Caco-2 (cell line): Measurements from ENCODE around the gene SCN1A. TPM values are rescaled to one million over a fixed set of nuclear protein-coding genes. Genes with fewer than 3 reads are reported as not detected.

Experiments
- BruUV-seq: library from RNA; stranded (reverse); fragments of 400-500 nt; replicated peaks from 2 replicates; lab custom pipeline; 2021; lab: Mats Ljungman, UMichigan
- CTCF ChIA-PET: fragments of 300-600 bp; sonication (Branson Sonifier 250); formaldehyde crosslinking; loops from one replicate; lab custom pipeline; 2022; ENCODE audit warnings: antibody characterized with exemption; lab: Charles Lee
- POLR2A ChIA-PET: fragments of 300-600 bp; sonication (Branson Sonifier 250); formaldehyde crosslinking; loops from one replicate; lab custom pipeline; 2022; ENCODE audit warnings: antibody characterized with exemption; lab: Charles Lee
- DNase-seq, 2 experiments: peaks; one replicate each; pipeline versions ENCODE4 v3.0.0 to v3.0.0-alpha.2; 2020 to 2022
- H3K27me3 ChIP-seq: replicated peaks from 2 replicates; pipeline ENCODE4 v1.6.0; 2011; ENCODE audit warnings: low read length; ENCODE audit not compliant: control insufficient read depth, insufficient read depth
- H3K36me3 ChIP-seq: 2 replicates; pipeline ENCODE4 v1.5.1; 2011; ENCODE audit warnings: low read length; ENCODE audit not compliant: control insufficient read depth, insufficient read depth
- H3K4me1 ChIP-seq: fragments of 250-450 bp; sonication (Bioruptor Pico); 2 replicates; pipeline ENCODE4 v1.5.1; 2020; ENCODE audit warnings: mild to moderate bottlenecking
- H3K4me3 ChIP-seq: 2 replicates; pipeline ENCODE4 v1.5.1; 2011; ENCODE audit warnings: low read depth, mild to moderate bottlenecking, control low read depth, low read length
- H3K9me3 ChIP-seq: fragments of 250-450 bp; sonication (Bioruptor Pico); 2 replicates; pipeline ENCODE4 v1.5.1; 2020; ENCODE audit warnings: mild to moderate bottlenecking, moderate library complexity
- H3K27ac Mint-ChIP-seq: one replicate; pipeline ENCODE4 v1.8.0; 2022; ENCODE audit warnings: mixed read lengths; ENCODE audit not compliant: unreplicated experiment
- H3K27me3 Mint-ChIP-seq: one replicate; pipeline ENCODE4 v1.8.0; 2022; ENCODE audit warnings: mixed read lengths; ENCODE audit not compliant: insufficient read depth, unreplicated experiment
- H3K36me3 Mint-ChIP-seq: one replicate; pipeline ENCODE4 v1.8.0; 2022; ENCODE audit warnings: mild to moderate bottlenecking, mixed read lengths; ENCODE audit not compliant: insufficient read depth, unreplicated experiment
- H3K4me1 Mint-ChIP-seq: one replicate; pipeline ENCODE4 v1.8.0; 2022; ENCODE audit warnings: low read depth, mixed read lengths; ENCODE audit not compliant: unreplicated experiment
- H3K4me3 Mint-ChIP-seq: one replicate; pipeline ENCODE4 v1.8.0; 2022; ENCODE audit warnings: mild to moderate bottlenecking, moderate library complexity, mixed read lengths; ENCODE audit not compliant: unreplicated experiment
- H3K9me3 Mint-ChIP-seq: one replicate; pipeline ENCODE4 v1.8.0; 2022; ENCODE audit warnings: mixed read lengths; ENCODE audit not compliant: unreplicated experiment
- intact Hi-C: fragments of 100-400 bp; cut with micrococcal nuclease; formaldehyde crosslinking; loops from one replicate; pipeline ENCODE4 v1.10.0; 2022; ENCODE audit not compliant: unreplicated experiment
- total RNA-seq: library from RNA; stranded (reverse); gene quantifications from 2 replicates; pipeline ENCODE4 v1.2.3, GENCODE V29; 2022
- TF ChIP-seq, protein P1 (sequence below), 2 experiments: fragments of 200-600 bp in 1 of 2; IDR thresholded peaks; 1 replicate in 1 of 2; 2 replicates in 1 of 2; pipeline versions ENCODE4 v1.5.1 to v1.8.0; 2011 to 2022; ENCODE audit warnings: antibody characterized with exemption in 1 of 2, control low read depth in 1 of 2, inconsistent platforms in 1 of 2, low read depth in 1 of 2, low read length in 1 of 2, mild to moderate bottlenecking in 1 of 2, moderate library complexity in 1 of 2; ENCODE audit not compliant: insufficient read depth in 1 of 2, severe bottlenecking in 1 of 2, unreplicated experiment in 1 of 2

Gene SCN1A
- total RNA-seq, 1 experiment from 2014 or later, result not detected

DNA sequence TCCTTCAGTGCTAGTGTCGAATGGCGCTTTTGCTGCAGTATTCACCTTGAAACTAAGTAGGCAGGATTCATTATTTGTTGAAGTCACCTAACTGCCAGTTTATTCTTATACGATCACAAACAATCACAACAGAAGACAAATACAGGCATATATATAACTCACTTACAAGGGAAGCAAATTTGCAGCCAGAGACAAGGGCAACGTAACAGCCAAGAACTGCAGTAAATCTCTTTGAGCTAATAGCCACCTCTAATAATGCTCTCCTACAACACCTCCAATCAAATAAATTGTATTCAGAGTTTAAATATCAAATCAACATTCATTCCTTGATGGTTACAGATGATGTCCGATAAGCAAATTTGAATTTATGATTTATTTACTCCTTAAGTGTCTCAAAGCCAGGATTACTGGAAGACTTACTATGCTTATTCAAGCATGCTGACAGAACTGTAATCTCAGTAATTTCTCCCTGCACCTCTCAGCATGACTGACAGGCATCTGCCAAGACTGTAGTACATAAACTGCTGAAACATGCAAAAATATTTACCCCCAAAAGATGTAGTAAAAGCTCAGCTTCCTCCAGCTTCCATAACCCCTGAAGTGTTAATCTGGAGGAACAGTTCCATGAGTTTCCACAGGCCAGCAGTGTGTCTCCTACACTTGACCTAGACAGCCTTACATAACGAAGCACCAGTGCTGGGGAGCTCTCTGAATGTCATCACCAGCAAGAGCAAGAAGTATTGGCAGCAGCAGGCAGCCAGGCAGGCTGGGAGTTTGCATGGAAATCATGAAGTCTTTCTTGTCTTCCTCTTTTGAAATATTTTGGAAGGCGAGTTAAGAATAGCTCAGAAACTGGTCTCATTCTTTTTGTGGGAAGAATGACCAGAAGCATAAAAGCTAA, 20.9 kb upstream of the SCN1A start:
- H3K4me3 Mint-ChIP-seq, result no peak overlapping the region
- no peak overlapping the region for H3K4me3 ChIP-seq
- no TSS peak for BruUV-seq
- no peaks in the 10 kb centered on the region for H3K9me3 ChIP-seq
- H3K36me3 Mint-ChIP-seq, result no peaks in the 10 kb centered on the region
- H3K4me1 ChIP-seq, result no peaks in the 10 kb centered on the region
- ChIA-PET POLR2A (no interaction called here), CTCF (interaction anchor here (1.2 kb wide), 1 partner anchor 21 kb away, joined by 3 read pairs; the partner anchor contains the start of gene SCN1A)
- TF ChIP-seq, protein P1, sequence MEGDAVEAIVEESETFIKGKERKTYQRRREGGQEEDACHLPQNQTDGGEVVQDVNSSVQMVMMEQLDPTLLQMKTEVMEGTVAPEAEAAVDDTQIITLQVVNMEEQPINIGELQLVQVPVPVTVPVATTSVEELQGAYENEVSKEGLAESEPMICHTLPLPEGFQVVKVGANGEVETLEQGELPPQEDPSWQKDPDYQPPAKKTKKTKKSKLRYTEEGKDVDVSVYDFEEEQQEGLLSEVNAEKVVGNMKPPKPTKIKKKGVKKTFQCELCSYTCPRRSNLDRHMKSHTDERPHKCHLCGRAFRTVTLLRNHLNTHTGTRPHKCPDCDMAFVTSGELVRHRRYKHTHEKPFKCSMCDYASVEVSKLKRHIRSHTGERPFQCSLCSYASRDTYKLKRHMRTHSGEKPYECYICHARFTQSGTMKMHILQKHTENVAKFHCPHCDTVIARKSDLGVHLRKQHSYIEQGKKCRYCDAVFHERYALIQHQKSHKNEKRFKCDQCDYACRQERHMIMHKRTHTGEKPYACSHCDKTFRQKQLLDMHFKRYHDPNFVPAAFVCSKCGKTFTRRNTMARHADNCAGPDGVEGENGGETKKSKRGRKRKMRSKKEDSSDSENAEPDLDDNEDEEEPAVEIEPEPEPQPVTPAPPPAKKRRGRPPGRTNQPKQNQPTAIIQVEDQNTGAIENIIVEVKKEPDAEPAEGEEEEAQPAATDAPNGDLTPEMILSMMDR (IDR thresholded peaks at IDR 0.05; ENCODE audit: insufficient read depth in 1 of 2, low read depth in 1 of 2, low read length in 1 of 2, severe bottlenecking in 1 of 2, unreplicated experiment in 1 of 2), result no peak
- H3K9me3 Mint-ChIP-seq, result no peaks in the 10 kb centered on the region
- no peak for DNase-seq
- peaks cover 3% of the 10 kb centered on the region for H3K27me3 Mint-ChIP-seq
- intact Hi-C loops, result no loop called here
- no peaks in the 10 kb centered on the region for H3K36me3 ChIP-seq
- no peaks in the 10 kb centered on the region for H3K4me1 Mint-ChIP-seq
- H3K27me3 ChIP-seq, result no peaks in the 10 kb centered on the region
- no peak overlapping the region for H3K27ac Mint-ChIP-seq

DNA sequence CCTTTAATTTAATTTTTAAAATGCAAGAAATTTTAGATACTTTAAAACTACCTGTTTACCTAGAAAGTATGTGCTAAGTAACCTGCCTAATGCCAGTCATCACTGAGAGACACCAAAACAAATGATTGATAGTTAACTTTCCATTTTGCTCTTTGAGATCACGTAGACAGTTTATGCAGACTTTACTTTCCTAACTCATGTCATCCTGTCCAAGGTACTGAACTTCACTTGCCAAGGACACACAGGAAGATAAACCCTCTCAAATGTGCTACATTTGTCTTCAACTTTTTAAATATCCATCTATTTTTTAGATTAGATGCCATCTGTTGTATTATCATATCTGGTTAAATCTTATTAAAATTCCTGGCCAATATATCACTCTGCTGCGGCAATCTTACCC, 20.1 kb upstream of the SCN1A start:
- no peaks in the 10 kb centered on the region for H3K27me3 ChIP-seq
- H3K27me3 Mint-ChIP-seq, result peaks cover 3% of the 10 kb centered on the region
- H3K36me3 Mint-ChIP-seq, result no peaks in the 10 kb centered on the region
- no peaks in the 10 kb centered on the region for H3K9me3 Mint-ChIP-seq
- POLR2A ChIA-PET, result no interaction called here
- no peaks in the 10 kb centered on the region for H3K36me3 ChIP-seq
- H3K4me1 Mint-ChIP-seq, result no peaks in the 10 kb centered on the region
- TF ChIP-seq, protein P1 (IDR thresholded peaks at IDR 0.05; ENCODE audit: insufficient read depth in 1 of 2, low read depth in 1 of 2, low read length in 1 of 2, severe bottlenecking in 1 of 2, unreplicated experiment in 1 of 2), result no peak
- no peaks in the 10 kb centered on the region for H3K9me3 ChIP-seq
- no peak for DNase-seq
- H3K27ac Mint-ChIP-seq, result no peak overlapping the region
- no peaks in the 10 kb centered on the region for H3K4me1 ChIP-seq
- CTCF ChIA-PET, result interaction anchor here (1.2 kb wide), 1 partner anchor 20 kb away, joined by 3 read pairs; the partner anchor contains the start of gene SCN1A
- intact Hi-C loops, result no loop called here
- no TSS peak for BruUV-seq
- H3K4me3 Mint-ChIP-seq, result no peak overlapping the region
- H3K4me3 ChIP-seq, result no peak overlapping the region

DNA sequence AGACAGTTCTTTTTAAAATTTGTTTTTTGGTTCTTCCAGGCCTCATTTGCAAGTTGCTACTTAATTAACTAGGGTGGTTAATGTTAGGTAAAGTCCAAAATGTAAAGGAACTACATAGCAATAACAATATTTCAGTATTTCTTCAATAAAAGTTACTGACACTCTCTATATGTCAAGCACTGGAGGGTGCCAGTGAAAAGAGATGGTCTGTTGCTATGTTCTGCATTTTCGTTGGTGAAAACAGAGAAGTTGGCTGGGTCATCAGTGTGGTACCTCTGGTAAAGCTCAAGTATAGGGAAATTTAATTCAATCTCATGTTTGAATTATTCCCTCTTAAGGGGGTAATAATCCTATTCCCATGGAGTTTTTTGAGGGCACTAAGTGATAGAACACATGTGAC, 16.3 kb upstream of the SCN1A start:
- intact Hi-C loops, result no loop called here
- no peaks in the 10 kb centered on the region for H3K4me1 ChIP-seq
- POLR2A ChIA-PET, result no interaction called here
- Mint-ChIP-seq H3K9me3 (no peaks in the 10 kb centered on the region), H3K27me3 (peaks cover 3% of the 10 kb centered on the region), H3K36me3 (no peaks in the 10 kb centered on the region), H3K4me1 (no peaks in the 10 kb centered on the region), H3K27ac (no peak overlapping the region), H3K4me3 (no peak overlapping the region)
- no peaks in the 10 kb centered on the region for H3K36me3 ChIP-seq
- H3K9me3 ChIP-seq, result no peaks in the 10 kb centered on the region
- DNase-seq, result no peak
- TF ChIP-seq, protein P1 (IDR thresholded peaks at IDR 0.05; ENCODE audit: insufficient read depth in 1 of 2, low read depth in 1 of 2, low read length in 1 of 2, severe bottlenecking in 1 of 2, unreplicated experiment in 1 of 2), result no peak
- H3K27me3 ChIP-seq, result no peaks in the 10 kb centered on the region
- H3K4me3 ChIP-seq, result no peak overlapping the region
- no TSS peak for BruUV-seq
- CTCF ChIA-PET, result no interaction called here
